GM18517 (cell line): ENCODE measurements around the gene LIN28A.
"Not testable (repeated sequence)": the region's sequence is repeated elsewhere in the genome, so short reads cannot be mapped to it uniquely, and the experiment has no call there.

Experiments
- ATAC-seq: cut with Tn5 transposase; IDR thresholded peaks from one replicate; pipeline ENCODE4 v1.9.1; 2021; ENCODE audit warnings: mild to moderate bottlenecking, moderate library complexity; ENCODE audit not compliant: unreplicated experiment

Gene LIN28A

GRCh38 chr1:26385063-26385462 lies 25.6 kb upstream of the LIN28A start:
- not testable (repeated sequence) for ATAC-seq

- no peak for ATAC-seq
These were observed 23.2 kb upstream of the LIN28A start for GRCh38 chr1:26387447-26387846.

GRCh38 chr1:26388791-26389445 lies 21.7 kb upstream of the LIN28A start:
- ATAC-seq, result no peak

- no peak for ATAC-seq
These were observed 20.9 kb upstream of the LIN28A start for GRCh38 chr1:26389604-26390247.

GRCh38 chr1:26391450-26391849 lies 19.2 kb upstream of the LIN28A start:
- no peak for ATAC-seq

GRCh38 chr1:26395754-26396153 lies 14.9 kb upstream of the LIN28A start:
- no peak for ATAC-seq

- ATAC-seq, result no peak
These were observed 11.6 kb upstream of the LIN28A start for GRCh38 chr1:26399034-26399433.

GRCh38 chr1:26401891-26402290 lies 8.7 kb upstream of the LIN28A start:
- ATAC-seq, result no peak

- ATAC-seq, result no peak
These were observed 7.0 kb upstream of the LIN28A start for GRCh38 chr1:26403656-26404055.

- no peak for ATAC-seq
These were observed 6.0 kb upstream of the LIN28A start for GRCh38 chr1:26404641-26405040.

GRCh38 chr1:26405281-26405915 lies 5.2 kb upstream of the LIN28A start:
- ATAC-seq, result no peak

GRCh38 chr1:26408604-26409003 lies 2.0 kb upstream of the LIN28A start:
- ATAC-seq, result no peak

GRCh38 chr1:26409191-26409807 lies 1.3 kb upstream of the LIN28A start:
- ATAC-seq, result no peak

GRCh38 chr1:26411624-26412074 lies 1.0 kb downstream of the LIN28A start:
- ATAC-seq, result no peak

GRCh38 chr1:26412180-26412840 lies 1.7 kb downstream of the LIN28A start:
- no peak for ATAC-seq

GRCh38 chr1:26413031-26413430 lies 2.4 kb downstream of the LIN28A start:
- ATAC-seq, result no peak

- no peak for ATAC-seq
These were observed 6.6 kb downstream of the LIN28A start for GRCh38 chr1:26417111-26417759.

- no peak for ATAC-seq
These were observed 8.3 kb downstream of the LIN28A start for GRCh38 chr1:26418865-26419349.

- ATAC-seq, result no peak
These were observed 8.9 kb downstream of the LIN28A start for GRCh38 chr1:26419494-26419893.

- ATAC-seq, result no peak
These were observed 19.1 kb downstream of the LIN28A start for GRCh38 chr1:26429721-26430120.
